B cell (primary cell): ENCODE data around the gene MYO1B. TPM values are rescaled to one million over a fixed set of nuclear protein-coding genes. Genes with fewer than 3 reads are reported as not detected.

Experiments
- ATAC-seq: fragments of 200-7000 bp; cut with Tn5 transposase; one replicate; pipeline ENCODE4 v1.10.0; 2021; ENCODE audit warnings: low read depth, mild to moderate bottlenecking, moderate number of reproducible peaks, moderate library complexity
- CTCF ChIA-PET: fragments of 350-600 bp; sonication (Branson Sonifier 250); formaldehyde crosslinking; loops from one replicate; lab custom pipeline; 2021; ENCODE audit warnings: antibody characterized with exemption, inconsistent platforms; lab: Charles Lee
- POLR2A ChIA-PET: fragments of 350-600 bp; sonication (Branson Sonifier 250); formaldehyde crosslinking; loops from one replicate; lab custom pipeline; 2021; ENCODE audit warnings: antibody characterized with exemption; lab: Charles Lee
- DNase-seq: peaks from one replicate; pipeline ENCODE4 v3.0.0; 2013
- H2AFZ ChIP-seq: 2 replicates; pipeline ENCODE4 v1.6.1; 2012; ENCODE audit warnings: mild to moderate bottlenecking, low read depth, low read length; ENCODE audit not compliant: insufficient read depth, poor library complexity, severe bottlenecking
- H3K27ac ChIP-seq, 2 donors: 1 replicate in 1 of 2; 2 replicates in 1 of 2; pipeline ENCODE4 v1.5.1; 2012 to 2013; ENCODE audit warnings: low read length in 2 of 2, mild to moderate bottlenecking in 2 of 2, moderate library complexity in 1 of 2
- H3K27me3 ChIP-seq, 4 experiments: fragments of 200-600 bp in 1 of 4; sonication (generic) in 1 of 4; replicated peaks in 1 of 4; 1 replicate in 2 of 4; 2 replicates in 2 of 4; pipeline versions ENCODE4 v1.6.1 to v1.7.0; 2013 to 2016; ENCODE audit warnings: low read length in 3 of 4, mild to moderate bottlenecking in 2 of 4, mixed read lengths in 1 of 4, moderate library complexity in 1 of 4; ENCODE audit not compliant: insufficient read depth in 4 of 4, control insufficient read depth in 3 of 4; ENCODE audit errors: control extremely low read depth in 1 of 4
- H3K36me3 ChIP-seq, 2 experiments: replicated peaks in 1 of 2; 1 replicate in 1 of 2; 2 replicates in 1 of 2; pipeline versions ENCODE4 v1.6.1 to v1.7.1; 2013; ENCODE audit warnings: low read length in 1 of 2; ENCODE audit not compliant: insufficient read depth in 2 of 2, control insufficient read depth in 1 of 2; ENCODE audit errors: control extremely low read depth in 1 of 2, extremely low read depth in 1 of 2
- H3K4me1 ChIP-seq, 2 donors: fragments of 200-600 bp in 1 of 2; sonication (generic) in 1 of 2; 1 replicate in 1 of 2; 2 replicates in 1 of 2; pipeline versions ENCODE4 v1.5.1 to v1.6.1; 2013 to 2017; ENCODE audit warnings: low read length in 2 of 2; ENCODE audit not compliant: control insufficient read depth in 2 of 2, insufficient read depth in 2 of 2
- H3K4me2 ChIP-seq: replicated peaks from 2 replicates; pipeline ENCODE3; 2012; ENCODE audit warnings: mild to moderate bottlenecking, low read depth, low read length; ENCODE audit not compliant: poor library complexity, severe bottlenecking
- H3K4me3 ChIP-seq, 5 experiments: fragments of 200-600 bp in 1 of 5; sonication (generic) in 1 of 5; 1 replicate in 3 of 5; 2 replicates in 2 of 5; pipeline versions ENCODE4 v1.5.1 to v1.7.0; 2011 to 2016; ENCODE audit warnings: low read length in 4 of 5, mild to moderate bottlenecking in 4 of 5, low read depth in 2 of 5, control low read depth in 1 of 5, moderate library complexity in 1 of 5; ENCODE audit not compliant: insufficient read depth in 1 of 5; ENCODE audit errors: control extremely low read depth in 1 of 5, extremely low read depth in 1 of 5
- H3K79me2 ChIP-seq: fragments of 200-600 bp; sonication (generic); one replicate; pipeline ENCODE4 v1.6.0; 2016; ENCODE audit warnings: low read length; ENCODE audit not compliant: control insufficient read depth, insufficient read depth
- H3K9ac ChIP-seq: fragments of 200-600 bp; sonication (generic); 2 replicates; pipeline ENCODE4 v1.6.1; 2017; ENCODE audit warnings: mild to moderate bottlenecking, low read length, moderate library complexity
- H3K9me3 ChIP-seq, 3 donors: one replicate each; pipeline versions ENCODE4 v1.6.1 to v1.7.1; 2013; ENCODE audit warnings: low read length in 2 of 3; ENCODE audit not compliant: control insufficient read depth in 2 of 3, insufficient read depth in 1 of 3; ENCODE audit errors: control extremely low read depth in 1 of 3
- H4K20me1 ChIP-seq: 2 replicates; pipeline ENCODE4 v1.6.0; 2012; ENCODE audit warnings: mild to moderate bottlenecking, low read length; ENCODE audit not compliant: insufficient read depth, control insufficient read depth, poor library complexity, severe bottlenecking
- H3K27ac Mint-ChIP-seq: one replicate; pipeline ENCODE4 v1.8.0; 2021; ENCODE audit warnings: mixed read lengths
- H3K27me3 Mint-ChIP-seq: one replicate; pipeline ENCODE4 v1.8.0; 2021; ENCODE audit warnings: mixed read lengths
- H3K4me1 Mint-ChIP-seq: one replicate; pipeline ENCODE4 v1.8.0; 2021; ENCODE audit warnings: mixed read lengths
- H3K4me3 Mint-ChIP-seq: one replicate; pipeline ENCODE4 v1.8.0; 2021; ENCODE audit warnings: mixed read lengths
- H3K9me3 Mint-ChIP-seq: one replicate; pipeline ENCODE4 v1.8.0; 2022; ENCODE audit warnings: mixed read lengths; ENCODE audit not compliant: insufficient read depth
- EZH2 ChIP-seq: IDR thresholded peaks from 2 replicates; pipeline ENCODE4 v1.6.1; 2012; ENCODE audit warnings: borderline replicate concordance, low read depth, mild to moderate bottlenecking, moderate library complexity, low read length; ENCODE audit not compliant: insufficient read depth, poor library complexity, severe bottlenecking
- WGBS: methylation state at CpG from one replicate; pipeline ENCODE4 v1.1.5; 2013; ENCODE audit warnings: missing lambda C conversion rate; ENCODE audit not compliant: insufficient coverage; 5-methylcytosine and 5-hydroxymethylcytosine counted together
- intact Hi-C: fragments of 100-400 bp; cut with micrococcal nuclease; formaldehyde crosslinking; loops from one replicate; pipeline ENCODE4 v1.10.0; 2022
- polyA minus RNA-seq: library from RNA; depleted of rRNA, polyadenylated mRNA; stranded (reverse); fragments of >200 nt; gene quantifications from 2 replicates; pipeline ENCODE4 v1.2.3, GENCODE V29; 2012
- polyA plus RNA-seq: library from polyadenylated mRNA; depleted of rRNA; stranded (reverse); fragments of >200 nt; gene quantifications from 2 replicates; pipeline ENCODE4 v1.2.3, GENCODE V29; 2012
- total RNA-seq, 2 donors: library from RNA; stranded (reverse); fragments of 120-200 nt in 1 of 2; gene quantifications; 1 replicate in 1 of 2; 2 replicates in 1 of 2; pipeline versions ENCODE4 v1.2.3 to v1.2.4, GENCODE V29; 2013 to 2022
- TF ChIP-seq, protein P1 (sequence below): fragments of 200-600 bp; IDR thresholded peaks from one replicate; pipeline ENCODE4 v1.8.0; 2022; ENCODE audit warnings: antibody characterized with exemption, mild to moderate bottlenecking

MYO1B gene
- total RNA-seq (0.67 and 1.2 TPM in 2 replicates), polyA plus RNA-seq (4.4 and 7.0 TPM in 2 replicates), polyA minus RNA-seq (7.5 and 14.3 TPM in 2 replicates)
- 21.9 TPM for total RNA-seq (2013)

DNA sequence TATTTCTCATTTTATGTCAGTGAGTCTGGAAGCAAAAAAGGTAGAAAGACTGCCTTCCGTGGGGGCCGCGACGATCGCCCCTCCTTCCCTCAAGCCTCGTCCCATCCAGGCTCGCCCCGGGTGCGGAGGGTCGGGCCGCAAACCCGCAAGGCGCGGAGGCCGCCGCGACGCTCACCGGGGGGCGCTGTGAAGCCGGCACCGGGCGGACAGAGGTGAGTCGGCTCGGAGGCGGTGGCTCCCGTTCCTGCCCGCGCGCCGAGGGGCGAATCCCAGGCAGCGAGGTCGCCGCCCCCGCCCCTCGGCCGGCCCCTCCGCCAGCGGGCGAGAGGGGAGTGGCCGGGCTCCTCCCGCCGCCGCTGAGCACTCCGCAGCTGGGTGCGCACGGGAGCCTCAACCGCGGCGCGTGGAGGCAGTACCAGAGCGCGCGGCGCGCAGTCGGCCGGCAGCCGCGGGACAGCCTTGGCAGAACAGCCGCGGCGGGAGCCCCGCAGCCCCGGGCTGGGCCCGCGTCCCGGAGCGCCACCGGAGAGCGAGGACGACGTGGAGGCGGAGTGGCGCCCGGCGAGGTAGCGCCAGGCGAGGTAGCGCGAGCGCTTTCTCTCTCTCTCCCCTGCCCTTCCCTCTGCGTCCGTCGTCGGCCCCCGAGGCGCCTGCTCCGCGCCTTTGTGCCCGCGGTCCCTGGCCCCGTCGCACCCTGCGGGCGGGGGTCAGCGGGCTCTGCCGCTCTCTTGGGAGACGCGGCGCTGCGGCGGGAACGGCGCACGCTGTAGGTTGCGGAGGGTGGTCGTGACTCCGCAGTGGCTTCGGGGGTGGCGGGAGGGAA is at the start of gene MYO1B:
Gene MYO1B, plus strand, starts transcription at position 359 of the 823 bp plus-strand sequence. CDS start 31,492 bp downstream, outside the sequence.
- TF ChIP-seq, protein P1, sequence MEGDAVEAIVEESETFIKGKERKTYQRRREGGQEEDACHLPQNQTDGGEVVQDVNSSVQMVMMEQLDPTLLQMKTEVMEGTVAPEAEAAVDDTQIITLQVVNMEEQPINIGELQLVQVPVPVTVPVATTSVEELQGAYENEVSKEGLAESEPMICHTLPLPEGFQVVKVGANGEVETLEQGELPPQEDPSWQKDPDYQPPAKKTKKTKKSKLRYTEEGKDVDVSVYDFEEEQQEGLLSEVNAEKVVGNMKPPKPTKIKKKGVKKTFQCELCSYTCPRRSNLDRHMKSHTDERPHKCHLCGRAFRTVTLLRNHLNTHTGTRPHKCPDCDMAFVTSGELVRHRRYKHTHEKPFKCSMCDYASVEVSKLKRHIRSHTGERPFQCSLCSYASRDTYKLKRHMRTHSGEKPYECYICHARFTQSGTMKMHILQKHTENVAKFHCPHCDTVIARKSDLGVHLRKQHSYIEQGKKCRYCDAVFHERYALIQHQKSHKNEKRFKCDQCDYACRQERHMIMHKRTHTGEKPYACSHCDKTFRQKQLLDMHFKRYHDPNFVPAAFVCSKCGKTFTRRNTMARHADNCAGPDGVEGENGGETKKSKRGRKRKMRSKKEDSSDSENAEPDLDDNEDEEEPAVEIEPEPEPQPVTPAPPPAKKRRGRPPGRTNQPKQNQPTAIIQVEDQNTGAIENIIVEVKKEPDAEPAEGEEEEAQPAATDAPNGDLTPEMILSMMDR: peak; percentile 45
- TF ChIP-seq EZH2: no peak
- H3K4me1 ChIP-seq: peaks cover 4 to 18% of the 10 kb centered on the region in 2 donors
- H3K9me3 ChIP-seq: peaks cover 0 to 3% (median 0%) of the 10 kb centered on the region in 3 donors
- Mint-ChIP-seq H3K9me3 (peaks cover 2% of the 10 kb centered on the region), H3K4me1 (peaks cover 19% of the 10 kb centered on the region), H3K27me3 (peaks cover 7% of the 10 kb centered on the region), H3K4me3 (peak within 1 kb of the TSS; percentile 88), H3K27ac (peak within 1 kb of the TSS; percentile 22)
- under 1% methylated on average over 102 of the region's 112 CpGs for WGBS
- ChIA-PET POLR2A (no interaction called here), CTCF (interaction anchor here (0.6 to 1.4 kb wide), 2 partner anchors 27 to 194 kb away, joined by 3 to 5 read pairs; no protein-coding TSS in a partner anchor)
- no peaks in the 10 kb centered on the region for H3K79me2 ChIP-seq
- ATAC-seq (peak; percentile 78), DNase-seq (peak; percentile 81)
- peak within 1 kb of the TSS; percentile 84 for H3K4me2 ChIP-seq
- peak within 1 kb of the TSS; percentile 30 to 76 (median 72) for H3K4me3 ChIP-seq
- H3K9ac ChIP-seq: peak within 1 kb of the TSS; percentile 69
- H4K20me1 ChIP-seq: no peaks in the 10 kb centered on the region
- intact Hi-C loops: loop anchor here (1.0 to 10.0 kb wide), 3 partner anchors 52 to 276 kb away; no protein-coding TSS in a partner anchor
- H3K27me3 ChIP-seq: no peaks in the 10 kb centered on the region
- peak within 1 kb of the TSS; percentile 86 for H2AFZ ChIP-seq
- H3K36me3 ChIP-seq: no peaks in the 10 kb centered on the region
- no peak within 1 kb of the TSS for H3K27ac ChIP-seq

DNA sequence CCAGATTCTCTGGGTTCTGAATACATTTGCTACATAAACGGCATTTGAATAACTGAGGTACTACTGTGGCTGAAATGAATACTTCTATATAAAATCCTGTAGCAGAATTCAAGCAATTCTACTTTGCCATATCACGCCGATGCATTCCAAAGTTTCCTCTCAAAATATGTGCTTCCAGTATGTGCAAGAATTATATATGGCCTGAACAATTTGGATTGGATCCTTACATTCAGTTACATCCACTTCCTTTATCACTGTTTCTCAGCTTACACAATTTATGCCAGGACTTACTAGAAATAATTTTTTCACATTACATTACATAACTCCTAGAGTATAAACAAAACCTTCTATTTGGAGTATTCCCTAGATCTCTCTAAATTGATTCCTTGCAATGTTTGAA is 48.1 kb upstream of the MYO1B start:
- Histone ChIP-seq H3K36me3 (no peaks in the 10 kb centered on the region), H2AFZ (no peak overlapping the region), H3K4me3 (no peak overlapping the region), H3K27ac (no peak overlapping the region), H3K9me3 (peaks cover 0 to 1% (median 0%) of the 10 kb centered on the region in 3 donors), H3K79me2 (no peaks in the 10 kb centered on the region), H4K20me1 (no peaks in the 10 kb centered on the region), H3K9ac (no peak overlapping the region), H3K4me1 (peaks cover 10 to 11% of the 10 kb centered on the region in 2 donors), H3K4me2 (no peak overlapping the region), H3K27me3 (no peaks in the 10 kb centered on the region)
- WGBS: no CpG with 5 or more reads among the region's 3 CpGs
- Mint-ChIP-seq H3K4me3 (no peak overlapping the region), H3K27me3 (no peaks in the 10 kb centered on the region), H3K4me1 (peaks cover 20% of the 10 kb centered on the region), H3K27ac (no peak overlapping the region), H3K9me3 (no peaks in the 10 kb centered on the region)
- POLR2A ChIA-PET: no interaction called here
- ATAC-seq (no peak), DNase-seq (no peak)
- TF ChIP-seq EZH2: no peak
- TF ChIP-seq, protein P1: no peak
- intact Hi-C loops: no loop called here
- CTCF ChIA-PET: interaction anchor here (0.9 to 1.8 kb wide), 2 partner anchors 21 to 37 kb away, joined by 3 to 5 read pairs; no protein-coding TSS in a partner anchor
